ENCODE data around the gene MPPE1. TPM values are rescaled to one million over a fixed set of nuclear protein-coding genes. Genes with fewer than 3 reads are reported as not detected.

Gene MPPE1
- total RNA-seq, 1 experiment from 2014 or later: 21.4 TPM

DNA sequence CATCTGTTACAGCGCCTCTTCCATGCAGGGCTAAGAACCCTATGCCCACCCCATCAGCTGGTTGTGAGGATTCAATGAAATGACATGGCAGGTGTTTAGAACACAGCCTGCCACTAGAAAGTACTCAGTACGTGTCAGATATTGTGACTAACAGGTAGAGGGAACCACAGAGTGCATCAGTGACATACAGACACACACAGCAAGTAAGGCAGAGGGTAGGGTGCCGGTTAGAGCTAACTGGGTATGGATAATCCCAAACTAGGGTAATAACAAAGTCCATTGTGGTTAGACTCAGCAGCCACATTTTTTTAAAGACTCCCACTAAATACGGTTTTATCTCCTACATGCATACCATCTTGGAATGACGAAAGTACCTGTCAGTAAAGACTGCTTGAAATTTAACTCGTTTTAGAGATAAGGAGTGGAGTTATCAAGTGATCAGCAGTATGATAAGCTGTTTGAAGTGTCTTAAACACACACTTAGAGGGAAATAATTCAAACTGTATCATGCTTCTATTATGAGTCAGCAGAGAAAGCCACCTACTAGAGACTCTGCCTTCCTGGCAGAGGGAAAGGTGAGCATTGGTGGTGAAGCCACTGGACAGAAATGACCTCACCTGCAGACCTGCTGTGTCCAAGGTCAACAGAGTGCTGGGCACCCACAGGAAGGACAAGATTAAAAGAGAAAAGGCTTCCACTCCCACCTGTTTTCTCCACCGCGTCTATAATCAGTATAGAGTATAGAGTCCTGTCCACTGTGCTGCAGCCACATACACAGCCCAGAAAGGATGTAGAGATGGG, 20.6 kb downstream of the MPPE1 start:
- no peaks in the 10 kb centered on the region; a peak in 1 of 4 replicates for H3K36me3 ChIP-seq (ENCODE audit: control insufficient read depth in 1 of 2, insufficient read depth in 2 of 2, low read length in 2 of 2)
- H3K9me3 ChIP-seq (ENCODE audit: control insufficient read depth in 1 of 2, insufficient read depth in 1 of 2, low read depth in 1 of 2, low read length in 2 of 2): no peaks in the 10 kb centered on the region
- H3K4me1 ChIP-seq (ENCODE audit: control insufficient read depth in 1 of 2, insufficient read depth in 2 of 2, low read length in 2 of 2): peaks cover 10 to 14% of the 10 kb centered on the region in 2 experiments; a peak in 3 of 4 replicates
- no peak overlapping the region for H2AFZ ChIP-seq (ENCODE audit: low read depth, low read length, poor library complexity, severe bottlenecking)
- ATAC-seq: peak; percentile 82
- intact Hi-C loops (cut with micrococcal nuclease): no loop called here
- no peaks in the 10 kb centered on the region for H3K27me3 ChIP-seq (ENCODE audit: insufficient read depth, low read length)
- H3K9ac ChIP-seq (ENCODE audit: low read length): no peak overlapping the region
- H4K20me1 ChIP-seq (ENCODE audit: insufficient read depth): no peaks in the 10 kb centered on the region
- H3K4me2 ChIP-seq (ENCODE audit: low read length): peak overlapping the region; percentile 37
- no TSS peak for BruUV-seq (replicated peaks)
- ChIA-PET POLR2A (interaction anchor here (1.1 kb wide), 1 partner anchor 16 kb away, joined by 3 read pairs; no protein-coding TSS in a partner anchor), CTCF (no interaction called here), RAD21 (ENCODE audit: low non-redundant PET in 1 of 2, low total read pairs in 2 of 2, uncharacterized antibody in 2 of 2, unreplicated experiment in 2 of 2) (no interaction called here)
- no peak overlapping the region for H3K4me3 ChIP-seq (replicated peaks in 1 of 2; ENCODE audit: low read depth in 1 of 2, low read length in 2 of 2)
- no peaks in the 10 kb centered on the region for H3K79me2 ChIP-seq (ENCODE audit: insufficient read depth, low read length)
- H3K27ac ChIP-seq (ENCODE audit: low read depth, low read length): peak overlapping the region; percentile 1; the same call in 1 of the 2 replicates
- TF ChIP-seq SIN3A (IDR thresholded peaks at IDR 0.05; ENCODE audit: low read depth): no peak
- TF ChIP-seq JUND (IDR thresholded peaks at IDR 0.05): peak; percentile 27; the same call in 1 of the 2 replicates
- TF ChIP-seq, protein P1, sequence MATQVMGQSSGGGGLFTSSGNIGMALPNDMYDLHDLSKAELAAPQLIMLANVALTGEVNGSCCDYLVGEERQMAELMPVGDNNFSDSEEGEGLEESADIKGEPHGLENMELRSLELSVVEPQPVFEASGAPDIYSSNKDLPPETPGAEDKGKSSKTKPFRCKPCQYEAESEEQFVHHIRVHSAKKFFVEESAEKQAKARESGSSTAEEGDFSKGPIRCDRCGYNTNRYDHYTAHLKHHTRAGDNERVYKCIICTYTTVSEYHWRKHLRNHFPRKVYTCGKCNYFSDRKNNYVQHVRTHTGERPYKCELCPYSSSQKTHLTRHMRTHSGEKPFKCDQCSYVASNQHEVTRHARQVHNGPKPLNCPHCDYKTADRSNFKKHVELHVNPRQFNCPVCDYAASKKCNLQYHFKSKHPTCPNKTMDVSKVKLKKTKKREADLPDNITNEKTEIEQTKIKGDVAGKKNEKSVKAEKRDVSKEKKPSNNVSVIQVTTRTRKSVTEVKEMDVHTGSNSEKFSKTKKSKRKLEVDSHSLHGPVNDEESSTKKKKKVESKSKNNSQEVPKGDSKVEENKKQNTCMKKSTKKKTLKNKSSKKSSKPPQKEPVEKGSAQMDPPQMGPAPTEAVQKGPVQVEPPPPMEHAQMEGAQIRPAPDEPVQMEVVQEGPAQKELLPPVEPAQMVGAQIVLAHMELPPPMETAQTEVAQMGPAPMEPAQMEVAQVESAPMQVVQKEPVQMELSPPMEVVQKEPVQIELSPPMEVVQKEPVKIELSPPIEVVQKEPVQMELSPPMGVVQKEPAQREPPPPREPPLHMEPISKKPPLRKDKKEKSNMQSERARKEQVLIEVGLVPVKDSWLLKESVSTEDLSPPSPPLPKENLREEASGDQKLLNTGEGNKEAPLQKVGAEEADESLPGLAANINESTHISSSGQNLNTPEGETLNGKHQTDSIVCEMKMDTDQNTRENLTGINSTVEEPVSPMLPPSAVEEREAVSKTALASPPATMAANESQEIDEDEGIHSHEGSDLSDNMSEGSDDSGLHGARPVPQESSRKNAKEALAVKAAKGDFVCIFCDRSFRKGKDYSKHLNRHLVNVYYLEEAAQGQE (IDR thresholded peaks at IDR 0.05; ENCODE audit: low read depth): no peak
- TF ChIP-seq FOSL1 (IDR thresholded peaks at IDR 0.05; ENCODE audit: low read depth): 0 out of 2 replicates have a peak, but pooled peaks have one; percentile 11
- TF ChIP-seq SRF (IDR thresholded peaks at IDR 0.05; ENCODE audit: low read depth): no peak
- TF ChIP-seq, protein P2, sequence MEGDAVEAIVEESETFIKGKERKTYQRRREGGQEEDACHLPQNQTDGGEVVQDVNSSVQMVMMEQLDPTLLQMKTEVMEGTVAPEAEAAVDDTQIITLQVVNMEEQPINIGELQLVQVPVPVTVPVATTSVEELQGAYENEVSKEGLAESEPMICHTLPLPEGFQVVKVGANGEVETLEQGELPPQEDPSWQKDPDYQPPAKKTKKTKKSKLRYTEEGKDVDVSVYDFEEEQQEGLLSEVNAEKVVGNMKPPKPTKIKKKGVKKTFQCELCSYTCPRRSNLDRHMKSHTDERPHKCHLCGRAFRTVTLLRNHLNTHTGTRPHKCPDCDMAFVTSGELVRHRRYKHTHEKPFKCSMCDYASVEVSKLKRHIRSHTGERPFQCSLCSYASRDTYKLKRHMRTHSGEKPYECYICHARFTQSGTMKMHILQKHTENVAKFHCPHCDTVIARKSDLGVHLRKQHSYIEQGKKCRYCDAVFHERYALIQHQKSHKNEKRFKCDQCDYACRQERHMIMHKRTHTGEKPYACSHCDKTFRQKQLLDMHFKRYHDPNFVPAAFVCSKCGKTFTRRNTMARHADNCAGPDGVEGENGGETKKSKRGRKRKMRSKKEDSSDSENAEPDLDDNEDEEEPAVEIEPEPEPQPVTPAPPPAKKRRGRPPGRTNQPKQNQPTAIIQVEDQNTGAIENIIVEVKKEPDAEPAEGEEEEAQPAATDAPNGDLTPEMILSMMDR (IDR thresholded peaks at IDR 0.05 in 2 of 3, conservative IDR thresholded peaks at IDR 0.05 in 1 of 3; ENCODE audit: borderline replicate concordance in 1 of 3, insufficient read depth in 1 of 3, low read depth in 2 of 3, low read length in 2 of 3): no peak
- TF ChIP-seq ZNF274 (IDR thresholded peaks at IDR 0.05; ENCODE audit: low read depth, low read length): no peak
- TF ChIP-seq EZH2 (IDR thresholded peaks at IDR 0.05): no peak
- TF ChIP-seq POLR2A (IDR thresholded peaks at IDR 0.05; ENCODE audit: borderline replicate concordance, extremely low read depth, insufficient read depth, insufficient read length): no peak
- TF ChIP-seq, protein P3, sequence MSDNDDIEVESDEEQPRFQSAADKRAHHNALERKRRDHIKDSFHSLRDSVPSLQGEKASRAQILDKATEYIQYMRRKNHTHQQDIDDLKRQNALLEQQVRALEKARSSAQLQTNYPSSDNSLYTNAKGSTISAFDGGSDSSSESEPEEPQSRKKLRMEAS (IDR thresholded peaks at IDR 0.05): no peak
- no peak for TF ChIP-seq YY1 (IDR thresholded peaks at IDR 0.05; ENCODE audit: extremely low read depth, insufficient replicate concordance, low read depth, low read length)
- no peaks in the 10 kb centered on the region for H3K9me2 ChIP-seq (ENCODE audit: insufficient read depth)
- no peak for DNase-seq (ENCODE audit: low read depth, low spot score)

Data from HCT116 (cell line).